GM18526 (cell line): Measurements from ENCODE around the gene SLC25A51.

Experiments
- POLR2A ChIP-seq: IDR thresholded peaks from 3 replicates; pipeline ENCODE4 v1.6.1; 2011; ENCODE audit not compliant: insufficient read length; ENCODE audit errors: extremely low read depth

The SLC25A51 gene

DNA sequence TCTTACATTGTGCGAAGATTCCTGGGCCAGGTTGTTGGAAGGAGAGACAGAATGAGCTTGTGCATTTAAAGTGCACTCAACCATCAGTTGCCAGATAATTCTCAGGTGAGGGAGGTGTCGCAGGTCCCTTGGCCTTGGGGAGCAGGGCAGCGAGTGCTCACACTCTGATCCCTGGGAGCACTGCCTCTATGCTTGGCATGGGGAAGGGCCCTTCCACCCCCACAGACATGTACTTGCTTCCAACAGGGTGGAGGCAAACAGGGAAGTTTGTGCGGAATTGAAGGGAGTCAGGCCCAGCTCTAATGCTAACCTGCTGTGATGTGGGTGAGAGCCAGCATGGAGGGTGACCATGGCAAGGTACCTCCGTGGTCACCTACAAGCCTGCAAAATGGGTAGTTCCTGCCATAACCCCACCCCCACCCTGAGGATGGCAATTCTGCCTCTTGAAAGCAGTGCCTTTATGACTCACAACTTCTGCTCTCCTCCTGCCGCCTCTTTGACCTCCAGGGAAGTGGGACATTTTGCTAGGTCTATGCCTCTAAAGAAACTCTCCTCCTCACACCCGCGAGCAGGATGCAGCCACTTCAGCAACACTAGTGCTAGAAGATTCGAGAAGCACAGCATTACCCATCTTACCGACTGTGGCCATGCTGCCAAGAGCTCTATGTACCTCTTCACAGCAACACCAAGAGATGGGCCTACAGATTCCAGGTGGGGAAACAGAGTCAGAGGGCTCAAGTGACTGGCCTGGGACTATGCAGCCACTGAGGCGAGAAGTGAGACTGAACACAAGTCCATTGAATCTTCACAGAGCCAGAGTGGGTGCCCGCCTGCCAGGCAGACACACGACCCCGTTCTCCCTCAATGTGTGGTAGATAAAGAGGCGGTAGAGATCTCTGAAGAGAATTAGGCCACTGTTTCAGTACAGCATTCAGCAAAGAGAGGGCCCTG, 22.1 kb upstream of the SLC25A51 start:
- TF ChIP-seq POLR2A, result no peak

DNA sequence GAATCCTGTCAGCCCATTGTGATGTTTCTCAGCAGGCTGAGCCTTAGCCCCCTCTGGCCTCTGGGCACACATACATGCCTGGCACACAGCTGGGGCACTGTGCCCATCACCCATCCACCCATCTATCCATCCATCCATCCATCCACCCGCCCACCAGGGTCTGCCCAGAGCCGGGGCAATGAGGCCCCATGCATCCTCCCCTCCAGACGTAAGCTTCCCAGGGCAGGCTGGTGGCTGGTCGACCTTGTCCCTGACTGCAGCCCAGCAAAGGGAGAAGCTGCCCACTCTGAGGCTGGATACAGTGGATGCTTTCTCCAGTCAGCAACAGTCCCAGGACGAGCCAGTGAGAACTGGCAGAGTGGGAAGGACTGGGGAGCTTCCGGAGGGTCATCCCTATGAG, 21.1 kb upstream of the SLC25A51 start:
- TF ChIP-seq POLR2A, result no peak

DNA sequence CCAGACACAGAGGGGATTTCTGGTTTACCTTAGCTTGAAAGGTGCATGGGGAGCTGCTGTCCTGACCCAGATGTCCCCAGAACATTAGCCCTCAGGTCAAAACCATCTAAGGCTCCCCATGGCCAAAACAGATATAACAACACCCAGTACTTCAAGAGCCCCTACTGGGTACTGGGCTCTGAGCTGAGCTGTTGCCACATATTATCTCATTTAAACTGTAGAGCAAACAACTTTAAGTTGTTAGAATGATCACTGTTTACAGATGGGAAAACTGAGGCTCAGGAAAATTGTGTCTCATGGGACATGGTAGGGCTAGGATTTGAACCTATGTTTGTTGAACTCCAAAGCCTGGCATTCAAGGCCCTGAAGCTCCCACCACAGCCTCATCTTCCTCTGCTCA, 20.6 kb upstream of the SLC25A51 start:
- no peak for TF ChIP-seq POLR2A

DNA sequence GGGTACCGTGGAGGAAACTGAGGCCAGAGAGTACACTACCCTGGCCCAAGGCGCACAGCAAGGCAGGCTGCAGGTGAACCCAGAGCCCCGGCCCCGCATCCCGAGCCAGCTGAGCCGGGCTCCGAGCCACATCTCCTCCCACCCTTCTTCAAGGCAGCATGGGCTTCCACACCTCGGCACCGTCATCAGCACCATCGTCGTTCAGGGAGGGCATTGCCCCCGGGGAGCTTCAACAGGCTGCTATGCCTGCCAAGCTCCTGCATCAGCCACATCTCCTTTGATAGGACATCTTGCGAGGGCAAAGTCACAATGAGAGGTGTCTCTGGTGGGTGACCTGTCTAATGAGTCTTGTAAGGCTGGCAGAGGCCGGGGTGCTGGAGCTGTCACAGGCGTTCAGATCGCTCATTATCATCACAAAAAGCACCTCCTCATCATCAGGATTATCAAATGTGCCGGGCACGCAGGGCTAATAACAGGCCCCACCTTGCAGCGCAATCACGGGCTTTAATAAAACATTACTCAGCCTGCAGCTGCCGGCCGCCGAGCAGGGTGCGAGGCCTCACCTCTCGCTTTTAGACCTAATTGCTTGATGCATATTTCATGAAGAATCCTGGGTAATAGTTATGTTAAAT, 20.0 kb upstream of the SLC25A51 start:
- no peak for TF ChIP-seq POLR2A

DNA sequence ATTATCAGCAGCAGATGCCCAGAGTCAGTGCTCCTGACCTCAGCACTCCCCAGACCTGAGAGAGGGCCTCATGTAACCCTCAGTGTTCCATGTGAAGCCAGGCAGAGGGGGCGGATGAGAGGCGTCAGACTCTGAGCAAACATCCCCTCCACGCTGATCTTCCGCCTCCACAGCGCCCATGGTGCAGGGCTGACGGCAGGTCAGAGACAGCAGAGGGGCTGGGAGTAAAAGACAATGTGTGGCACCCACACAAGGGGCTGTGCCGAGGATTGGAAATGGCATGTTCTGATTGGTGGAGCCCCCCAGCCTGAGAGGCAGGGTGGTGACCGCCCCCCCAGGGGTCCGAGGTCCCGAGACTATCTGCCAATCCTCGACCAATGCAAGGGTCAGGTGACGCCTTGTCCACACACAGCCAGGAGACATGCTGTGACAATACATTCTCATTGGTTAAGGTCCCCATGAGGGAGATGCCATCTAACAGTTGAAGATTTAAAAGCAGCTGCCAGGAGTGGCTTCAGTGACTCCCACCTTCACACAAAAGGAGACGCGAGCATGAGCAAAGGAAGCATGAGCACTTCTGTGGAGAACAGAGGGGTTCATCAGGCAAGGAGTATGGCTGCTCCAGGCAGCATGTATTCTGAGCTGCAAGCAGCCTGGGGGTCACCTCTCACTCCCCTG, 19.3 kb upstream of the SLC25A51 start:
- no peak for TF ChIP-seq POLR2A

DNA sequence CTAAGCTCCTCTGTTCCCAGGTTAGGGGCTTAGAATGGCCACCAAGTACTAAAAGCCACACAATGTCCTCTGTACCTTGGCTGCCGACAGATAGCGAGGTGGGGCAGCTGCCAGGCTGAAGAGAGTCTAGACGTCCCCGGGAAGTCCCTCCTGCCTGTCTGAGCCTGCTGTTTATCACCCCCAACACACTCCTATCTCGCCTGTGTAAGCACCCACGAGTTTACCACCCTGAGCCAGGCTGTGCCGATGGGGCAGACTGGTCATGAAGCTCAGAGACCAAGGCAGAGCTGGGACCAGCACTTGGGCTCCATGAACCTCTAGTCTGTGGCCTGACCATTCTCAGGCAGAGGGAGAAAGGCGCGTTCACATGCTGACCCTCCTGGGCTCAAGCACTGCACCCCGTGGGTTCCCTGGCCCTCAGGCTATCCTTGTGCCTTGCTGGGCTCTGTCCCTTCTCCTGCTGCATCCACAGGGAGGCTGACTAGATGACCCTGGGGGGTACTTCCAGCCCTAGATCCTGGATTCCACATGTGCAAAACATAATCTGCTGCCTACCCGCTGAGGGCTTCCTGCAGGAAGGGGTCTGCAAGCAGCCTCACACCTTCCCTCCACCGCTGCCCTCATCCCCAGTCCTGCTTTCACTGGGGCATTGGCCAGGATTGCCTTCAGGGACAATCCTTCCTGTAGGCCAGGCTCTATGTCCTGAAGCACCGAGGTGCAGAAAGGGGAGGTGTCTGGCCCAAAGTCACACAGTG, 18.6 kb upstream of the SLC25A51 start:
- TF ChIP-seq POLR2A, result no peak

DNA sequence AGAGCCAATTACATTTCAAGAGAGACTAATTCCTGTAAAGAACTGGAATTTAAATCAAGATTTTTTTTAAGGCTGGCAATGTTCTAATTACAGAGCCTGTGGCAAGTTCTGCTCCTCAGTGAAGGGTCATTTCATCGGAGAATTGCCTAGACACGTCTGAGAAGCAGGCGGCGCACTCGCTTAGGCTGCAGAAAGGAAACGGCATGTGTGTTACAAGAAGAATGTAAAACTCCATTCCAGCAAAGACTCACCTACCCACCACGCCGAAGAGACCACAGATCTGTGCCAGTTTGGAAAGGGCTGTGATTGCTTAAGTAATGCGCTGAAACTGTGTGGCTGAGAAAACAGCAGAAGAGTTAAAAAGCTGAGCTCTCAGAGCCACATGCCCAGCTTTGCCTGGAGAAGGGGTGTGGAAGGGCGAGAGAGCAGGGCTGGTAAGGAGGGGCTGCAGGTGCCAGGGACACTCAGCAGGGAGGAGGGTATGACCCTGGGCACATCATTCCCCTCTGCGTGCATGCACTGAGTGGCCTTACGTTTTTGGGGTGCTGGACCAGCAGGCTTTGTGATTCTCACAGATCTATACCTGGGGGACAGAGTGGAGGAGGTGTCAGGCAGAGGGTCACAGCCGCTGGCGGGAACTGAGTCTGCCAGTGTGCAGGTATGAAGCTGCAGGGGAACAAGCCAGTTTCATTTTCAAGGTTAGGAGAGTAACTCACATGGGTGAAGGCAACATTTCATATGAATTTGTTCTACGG, 17.8 kb upstream of the SLC25A51 start:
- TF ChIP-seq POLR2A, result no peak

DNA sequence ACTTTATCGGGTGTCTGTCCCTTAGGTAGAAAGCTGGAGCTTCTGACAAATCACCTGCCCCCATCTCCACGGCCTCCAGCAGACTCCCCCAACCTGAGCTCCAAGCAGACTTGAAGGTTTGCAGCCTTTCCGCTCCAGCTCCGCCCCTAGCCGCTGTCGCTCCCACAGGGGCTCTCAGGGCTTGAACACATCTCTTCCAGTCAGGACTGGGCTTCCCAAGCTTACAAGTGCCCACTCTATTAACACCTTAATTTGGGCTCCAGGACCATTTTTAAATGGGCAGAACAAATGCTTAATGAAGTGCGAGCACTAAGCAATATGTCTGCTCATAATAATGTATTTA, 17.2 kb upstream of the SLC25A51 start:
- TF ChIP-seq POLR2A, result no peak

DNA sequence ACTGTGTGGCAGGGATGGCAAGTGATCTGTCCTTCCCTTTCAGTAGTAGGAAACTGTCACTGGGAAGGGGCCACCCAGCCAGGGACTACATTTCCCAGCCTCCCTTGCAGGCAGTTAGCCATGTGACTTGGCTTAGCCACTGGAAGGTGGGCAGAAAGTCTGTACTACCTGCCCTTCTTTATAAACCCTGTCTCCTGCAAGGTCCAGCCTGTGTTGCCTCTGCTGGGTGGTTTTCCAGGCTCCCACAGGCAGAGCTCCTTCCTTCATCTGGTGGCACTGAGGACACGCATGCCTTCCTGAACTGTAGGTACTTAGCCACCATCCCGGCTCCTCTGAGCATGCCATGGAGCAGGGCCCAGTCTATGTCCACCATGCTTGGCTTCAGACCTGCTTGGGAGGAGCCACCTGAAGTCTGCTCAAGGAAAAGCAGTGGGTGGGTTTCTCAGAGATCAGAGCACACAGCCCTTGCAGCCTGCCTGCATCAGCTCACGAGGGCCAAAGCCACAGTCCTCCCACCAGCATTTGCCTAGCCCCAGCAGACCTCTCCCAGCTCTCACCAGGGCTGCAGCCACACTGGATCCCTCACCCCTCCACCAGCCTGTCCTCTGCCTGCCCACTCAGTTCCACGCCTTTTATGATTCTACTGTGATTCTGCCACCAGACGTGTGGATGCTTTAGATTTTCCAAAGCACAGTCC, 16.7 kb upstream of the SLC25A51 start:
- no peak for TF ChIP-seq POLR2A

DNA sequence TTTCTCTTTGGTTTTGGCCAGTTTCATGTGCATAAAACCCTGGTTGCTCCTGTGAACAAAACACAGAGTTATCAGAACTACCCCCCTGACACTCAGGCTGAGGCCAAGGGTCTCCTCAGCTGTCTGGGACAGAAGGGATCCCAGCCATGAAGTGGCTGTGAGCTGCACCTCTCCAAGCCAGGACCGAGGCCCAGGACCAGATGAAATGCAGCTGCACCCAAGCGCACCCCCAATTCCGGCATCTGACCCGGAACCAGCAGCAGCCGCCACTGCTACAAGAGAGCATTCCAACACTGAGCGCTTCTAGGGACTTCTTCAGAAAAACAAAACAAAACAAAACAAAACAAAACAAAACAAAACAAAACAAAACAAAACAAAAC, 16.0 kb upstream of the SLC25A51 start:
- no peak for TF ChIP-seq POLR2A

DNA sequence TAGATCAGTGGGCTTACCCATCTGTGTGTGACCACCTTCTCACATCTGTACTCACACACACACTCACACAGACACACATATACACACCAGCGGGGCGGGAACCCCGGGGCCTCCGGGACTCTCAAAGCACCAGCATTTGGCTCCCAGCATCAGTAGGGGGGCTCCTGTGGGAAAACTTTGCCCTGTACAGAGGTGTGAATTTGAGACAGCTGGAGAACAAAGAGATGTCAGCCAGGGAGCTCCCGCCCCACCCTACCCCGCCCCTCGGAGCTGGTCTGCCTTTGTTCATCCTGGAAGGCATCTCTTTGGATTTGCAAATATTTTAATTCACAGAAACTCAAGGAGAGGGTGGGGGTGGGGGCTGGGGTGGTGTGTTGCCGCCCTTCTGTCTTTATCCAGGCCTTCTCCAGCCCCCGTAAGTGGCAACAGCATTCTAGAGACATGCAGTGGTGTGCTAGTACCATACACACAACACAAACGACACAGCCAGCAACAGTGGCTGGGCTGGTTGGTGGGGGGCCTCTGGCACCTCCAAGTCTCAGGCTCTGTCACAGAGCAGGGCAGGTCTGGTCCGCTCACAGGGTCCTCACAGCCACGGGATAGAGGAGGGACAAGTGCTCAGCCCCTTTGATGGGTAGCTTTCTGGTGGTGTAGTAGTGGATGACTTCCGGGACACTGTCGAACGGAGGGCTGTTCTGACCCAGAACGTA, 15.5 kb upstream of the SLC25A51 start:
- no peak for TF ChIP-seq POLR2A

DNA sequence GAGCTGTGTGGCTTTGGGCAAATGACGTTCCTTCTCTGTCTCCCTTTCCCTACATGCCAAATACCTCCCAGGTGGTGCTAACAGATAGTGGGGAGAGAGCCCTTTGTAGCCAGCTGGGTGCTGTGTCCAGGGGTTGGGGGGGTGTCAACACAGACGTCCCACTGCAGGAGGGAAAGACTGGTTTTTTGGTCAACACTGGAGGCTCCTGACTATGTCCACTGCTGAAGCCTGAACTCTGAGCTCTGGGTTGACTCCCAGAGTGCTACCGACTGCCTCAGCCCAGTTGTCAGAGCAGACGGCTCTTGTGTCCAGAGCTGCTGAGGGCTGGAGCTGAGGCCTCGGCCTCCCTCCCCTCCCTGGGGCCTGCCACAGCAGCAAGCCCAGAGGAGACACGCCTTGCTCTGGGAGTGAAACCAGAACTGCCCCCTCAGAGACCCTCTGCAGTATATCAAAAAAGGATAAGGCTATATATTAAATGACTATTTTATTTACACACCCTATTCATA, 14.8 kb upstream of the SLC25A51 start:
- TF ChIP-seq POLR2A, result no peak
